22Rv1 (cell line): ENCODE results near the gene DNM3.

Experiments used
- CTCF ChIP-seq: fragments of 450-650 bp; IDR thresholded peaks from 2 replicates; pipeline ENCODE4 v1.5.1; 2017; ENCODE audit warnings: mild to moderate bottlenecking
- ZFX ChIP-seq: fragments of 450-650 bp; IDR thresholded peaks from 2 replicates; pipeline ENCODE4 v1.6.1; 2017; ENCODE audit warnings: antibody characterized with exemption, borderline replicate concordance

GRCh38 chr1:171858696-171859095 is 17.4 kb downstream of the DNM3 start:
- no peak for TF ChIP-seq CTCF
- no peak for TF ChIP-seq ZFX
